ENCODE data around the gene CYB561. TPM values are rescaled to one million over a fixed set of nuclear protein-coding genes. Genes with fewer than 3 reads are reported as not detected.

CYB561 gene
- total and polyA plus RNA-seq, 2 donors (not counting 3 experiments of a cell fraction or from before 2014, with no cell fraction given), result 34.9 to 71.1 TPM

DNA sequence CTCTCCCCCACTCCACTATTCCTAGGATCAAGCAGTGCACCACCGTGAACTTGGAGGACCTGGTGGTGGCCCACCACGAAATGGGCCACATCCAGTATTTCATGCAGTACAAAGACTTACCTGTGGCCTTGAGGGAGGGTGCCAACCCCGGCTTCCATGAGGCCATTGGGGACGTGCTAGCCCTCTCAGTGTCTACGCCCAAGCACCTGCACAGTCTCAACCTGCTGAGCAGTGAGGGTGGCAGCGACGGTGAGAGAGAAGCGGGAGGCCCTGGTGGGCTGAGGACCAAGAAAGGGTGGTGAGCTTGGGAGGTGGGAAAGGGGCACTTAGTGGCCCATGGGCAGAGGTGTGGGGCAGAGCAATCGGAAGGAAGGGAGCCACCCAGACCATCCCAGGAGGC is 47.3 kb upstream of the CYB561 start:
- BruUV-seq (replicated peaks), result no TSS peak
- H4K20me1 ChIP-seq (replicated peaks; ENCODE audit: control insufficient read depth, extremely low read depth, insufficient read depth, low read length), result no peaks in the 10 kb centered on the region
- H3K4me2 ChIP-seq (ENCODE audit: insufficient read depth, low read length), result no peak overlapping the region
- TF ChIP-seq FOS (IDR thresholded peaks at IDR 0.05; ENCODE audit: borderline replicate concordance, insufficient read depth, low read length) (no peak), MYC (IDR thresholded peaks at IDR 0.05; ENCODE audit: low read depth, low read length) (no peak), EZH2 (IDR thresholded peaks at IDR 0.05; ENCODE audit: borderline replicate concordance, low read depth, low read length, severe bottlenecking) (no peak), POLR2A (IDR thresholded peaks at IDR 0.05; ENCODE audit: low read depth, low read length) (no peak), JUN (IDR thresholded peaks at IDR 0.05; ENCODE audit: borderline replicate concordance, insufficient read depth, insufficient read length, low read depth) (no peak)
- TF ChIP-seq, protein P1, sequence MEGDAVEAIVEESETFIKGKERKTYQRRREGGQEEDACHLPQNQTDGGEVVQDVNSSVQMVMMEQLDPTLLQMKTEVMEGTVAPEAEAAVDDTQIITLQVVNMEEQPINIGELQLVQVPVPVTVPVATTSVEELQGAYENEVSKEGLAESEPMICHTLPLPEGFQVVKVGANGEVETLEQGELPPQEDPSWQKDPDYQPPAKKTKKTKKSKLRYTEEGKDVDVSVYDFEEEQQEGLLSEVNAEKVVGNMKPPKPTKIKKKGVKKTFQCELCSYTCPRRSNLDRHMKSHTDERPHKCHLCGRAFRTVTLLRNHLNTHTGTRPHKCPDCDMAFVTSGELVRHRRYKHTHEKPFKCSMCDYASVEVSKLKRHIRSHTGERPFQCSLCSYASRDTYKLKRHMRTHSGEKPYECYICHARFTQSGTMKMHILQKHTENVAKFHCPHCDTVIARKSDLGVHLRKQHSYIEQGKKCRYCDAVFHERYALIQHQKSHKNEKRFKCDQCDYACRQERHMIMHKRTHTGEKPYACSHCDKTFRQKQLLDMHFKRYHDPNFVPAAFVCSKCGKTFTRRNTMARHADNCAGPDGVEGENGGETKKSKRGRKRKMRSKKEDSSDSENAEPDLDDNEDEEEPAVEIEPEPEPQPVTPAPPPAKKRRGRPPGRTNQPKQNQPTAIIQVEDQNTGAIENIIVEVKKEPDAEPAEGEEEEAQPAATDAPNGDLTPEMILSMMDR (IDR thresholded peaks at IDR 0.05; ENCODE audit: extremely low read depth in 1 of 2, insufficient read depth in 1 of 2, low read depth in 1 of 2, low read length in 2 of 2), result no peak
- TF ChIP-seq, protein P2, sequence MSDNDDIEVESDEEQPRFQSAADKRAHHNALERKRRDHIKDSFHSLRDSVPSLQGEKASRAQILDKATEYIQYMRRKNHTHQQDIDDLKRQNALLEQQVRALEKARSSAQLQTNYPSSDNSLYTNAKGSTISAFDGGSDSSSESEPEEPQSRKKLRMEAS (IDR thresholded peaks at IDR 0.05; ENCODE audit: insufficient read depth, insufficient read length), result no peak
- dilution Hi-C loops (cut with MboI; ENCODE audit: extremely low pct_ligation_motif_present, low sequenced_read_pairs) (no loop called here), intact Hi-C loops (cut with micrococcal nuclease) (no loop called here)
- no peaks in the 10 kb centered on the region for H3K9me1 ChIP-seq (replicated peaks; ENCODE audit: control insufficient read depth, extremely low read depth, insufficient read depth, low read length)
- no peak overlapping the region for H2AFZ ChIP-seq (ENCODE audit: low read depth, low read length)
- no peaks in the 10 kb centered on the region for H3K4me1 ChIP-seq (ENCODE audit: control insufficient read depth, extremely low read depth, insufficient read depth, low read length)
- H3K36me3 ChIP-seq (ENCODE audit: control insufficient read depth in 2 of 2, extremely low read depth in 1 of 2, insufficient read depth in 2 of 2, low read length in 2 of 2), result peaks cover 0 to 36% of the 10 kb centered on the region in 2 experiments
- no peaks in the 10 kb centered on the region for H3K79me2 ChIP-seq (ENCODE audit: control insufficient read depth, insufficient read depth, low read length)
- no peak overlapping the region for H3K9ac ChIP-seq (replicated peaks; ENCODE audit: extremely low read depth, insufficient read depth, low read length)
- no peak overlapping the region for H3K27ac ChIP-seq (ENCODE audit: insufficient read depth, low read depth, low read length)
- POLR2A ChIA-PET, result no interaction called here
- no peaks in the 10 kb centered on the region for H3K9me3 ChIP-seq (replicated peaks; ENCODE audit: control insufficient read depth, insufficient read depth, low read length)
- no peak for FAIRE-seq
- no peaks in the 10 kb centered on the region for H3K27me3 ChIP-seq (ENCODE audit: control insufficient read depth in 2 of 2, insufficient read depth in 2 of 2, low read length in 2 of 2)
- no peak for DNase-seq (ENCODE audit: low read depth, low spot score)
- CTCF ChIA-PET, result interaction anchor here (2.4 kb wide), 1 partner anchor 68 kb away, joined by 7 read pairs; no protein-coding TSS in a partner anchor
- no peak overlapping the region for H3K4me3 ChIP-seq (replicated peaks in 1 of 3; ENCODE audit: insufficient read depth in 1 of 3, low read depth in 1 of 3, low read length in 3 of 3)

Data from endothelial cell of umbilical vein (primary cell).